ENCODE data around the gene KRT76.

DNA sequence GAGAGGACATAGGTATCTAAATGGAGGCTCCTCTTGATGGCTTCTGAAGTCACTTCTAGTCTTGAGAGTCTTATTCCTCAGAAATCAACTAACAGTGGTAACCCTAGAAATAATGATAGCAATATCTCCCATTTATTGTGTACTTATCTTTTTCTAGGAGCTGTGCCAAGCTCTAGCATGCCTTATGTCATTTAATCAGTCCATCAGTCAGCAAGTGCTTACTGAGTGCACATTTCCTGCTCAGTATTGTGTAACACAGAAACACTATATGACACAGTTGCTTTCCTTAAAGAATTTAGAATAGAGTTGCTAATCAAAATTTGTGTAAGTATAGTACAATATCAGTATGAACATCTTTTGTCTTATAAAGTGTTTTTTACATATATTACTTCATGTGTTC is 36.6 kb downstream of the KRT76 start:
- TF ChIP-seq, protein P1, sequence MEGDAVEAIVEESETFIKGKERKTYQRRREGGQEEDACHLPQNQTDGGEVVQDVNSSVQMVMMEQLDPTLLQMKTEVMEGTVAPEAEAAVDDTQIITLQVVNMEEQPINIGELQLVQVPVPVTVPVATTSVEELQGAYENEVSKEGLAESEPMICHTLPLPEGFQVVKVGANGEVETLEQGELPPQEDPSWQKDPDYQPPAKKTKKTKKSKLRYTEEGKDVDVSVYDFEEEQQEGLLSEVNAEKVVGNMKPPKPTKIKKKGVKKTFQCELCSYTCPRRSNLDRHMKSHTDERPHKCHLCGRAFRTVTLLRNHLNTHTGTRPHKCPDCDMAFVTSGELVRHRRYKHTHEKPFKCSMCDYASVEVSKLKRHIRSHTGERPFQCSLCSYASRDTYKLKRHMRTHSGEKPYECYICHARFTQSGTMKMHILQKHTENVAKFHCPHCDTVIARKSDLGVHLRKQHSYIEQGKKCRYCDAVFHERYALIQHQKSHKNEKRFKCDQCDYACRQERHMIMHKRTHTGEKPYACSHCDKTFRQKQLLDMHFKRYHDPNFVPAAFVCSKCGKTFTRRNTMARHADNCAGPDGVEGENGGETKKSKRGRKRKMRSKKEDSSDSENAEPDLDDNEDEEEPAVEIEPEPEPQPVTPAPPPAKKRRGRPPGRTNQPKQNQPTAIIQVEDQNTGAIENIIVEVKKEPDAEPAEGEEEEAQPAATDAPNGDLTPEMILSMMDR (IDR thresholded peaks at IDR 0.05; ENCODE audit: low read length): no peak
- TF ChIP-seq EZH2 (IDR thresholded peaks at IDR 0.05; ENCODE audit: borderline replicate concordance, low read length): no peak
